HG02840 (cell line): ENCODE results near the gene SLAMF9.
"Not testable (repeated sequence)": the region's sequence is repeated elsewhere in the genome, so short reads cannot be mapped to it uniquely, and the experiment has no call there.

Source experiments
- ATAC-seq: cut with Tn5 transposase; IDR thresholded peaks from one replicate; pipeline ENCODE4 v1.9.1; 2021; ENCODE audit warnings: mild to moderate bottlenecking, moderate library complexity, moderate number of reproducible peaks; ENCODE audit not compliant: unreplicated experiment, low FRiP score

The SLAMF9 gene

GRCh38 chr1:159908031-159908940 lies 45.8 kb downstream of the SLAMF9 start:
- ATAC-seq: no peak

- ATAC-seq: no peak
Measured at GRCh38 chr1:159906960-159907359, 47.1 kb downstream of the SLAMF9 start.

DNA sequence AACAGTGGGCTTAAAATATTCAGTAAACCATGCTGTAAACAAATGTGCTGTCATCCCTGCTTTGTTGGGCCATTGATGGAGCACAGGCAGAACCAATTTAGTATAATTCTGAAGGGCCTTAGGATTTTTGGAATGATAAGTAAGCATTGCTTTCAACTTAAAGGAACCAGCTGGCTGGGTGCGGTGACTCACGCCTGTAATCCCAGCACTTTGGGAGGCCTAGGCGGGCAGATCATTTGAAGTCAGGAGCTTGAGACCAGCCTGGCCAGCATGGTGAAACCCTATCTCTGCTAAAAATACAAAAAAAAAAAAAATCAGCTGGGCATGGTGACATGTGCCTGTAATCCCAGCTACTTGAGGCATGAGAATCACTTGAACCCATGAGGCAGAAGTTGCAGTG lies 50.0 kb downstream of the SLAMF9 start:
- not testable (repeated sequence) for ATAC-seq

- no peak for ATAC-seq
Measured at GRCh38 chr1:159902541-159902940, 51.5 kb downstream of the SLAMF9 start.
